ENCODE results near the gene DUSP22. TPM values are rescaled to one million over a fixed set of nuclear protein-coding genes. Genes with fewer than 3 reads are reported as not detected.

Gene DUSP22
- total RNA-seq, 1 experiment from 2014 or later = 25.0 TPM

DNA sequence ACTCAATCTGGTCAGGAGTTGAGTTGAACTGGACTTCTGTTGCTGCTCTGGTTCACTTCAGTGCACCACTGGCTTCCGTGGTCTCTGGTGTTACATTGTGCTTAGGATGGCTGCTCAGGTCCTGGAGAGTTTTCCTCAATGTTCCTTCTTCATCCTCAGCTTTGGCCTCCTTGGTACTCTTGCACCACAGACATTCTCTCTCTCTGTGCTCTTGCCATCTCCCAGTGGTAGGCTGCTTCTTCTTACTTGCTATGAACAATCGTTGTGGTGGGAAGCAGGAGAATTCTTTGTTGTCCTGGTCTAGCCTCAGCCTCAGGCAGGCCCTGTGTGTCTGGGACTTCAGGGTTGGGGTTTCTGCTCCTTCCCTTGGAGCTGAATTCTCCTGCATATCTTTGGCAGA lies 14.5 kb upstream of the DUSP22 start:
- no CpG with 5 or more reads among the region's 2 CpGs for WGBS (ENCODE audit: extremely low coverage, insufficient read length, low lambda C conversion rate)
- no peak overlapping the region for H3K23ac ChIP-seq (ENCODE audit: insufficient read length, low read depth, low read length)
- no peak overlapping the region for H2BK20ac ChIP-seq (ENCODE audit: low read depth, low read length, poor library complexity, severe bottlenecking)
- H3K27ac ChIP-seq (ENCODE audit: insufficient read length, low read depth, low read length) = no peak overlapping the region
- no peak overlapping the region for H3K27ac Mint-ChIP-seq
- H2BK5ac ChIP-seq (ENCODE audit: insufficient read length, low read length) = no peak overlapping the region
- H3T11ph ChIP-seq (ENCODE audit: low read length) = no peak overlapping the region
- no peak overlapping the region for H2BK15ac ChIP-seq (ENCODE audit: low read depth, low read length)
- peaks cover 9% of the 10 kb centered on the region for H3K27me3 Mint-ChIP-seq (ENCODE audit: low read depth)
- no peak overlapping the region for H2AK5ac ChIP-seq (ENCODE audit: insufficient read length, low read length)
- no peak overlapping the region for H3K4ac ChIP-seq (ENCODE audit: low read depth, low read length)
- H3K4me1 ChIP-seq (ENCODE audit: insufficient read depth, low read length) = no peaks in the 10 kb centered on the region
- H4K5ac ChIP-seq (ENCODE audit: insufficient read length, low read depth, low read length) = no peak overlapping the region
- H3K4me3 Mint-ChIP-seq = no peak overlapping the region
- H3K9me3 Mint-ChIP-seq = peaks cover 45 to 51% of the 10 kb centered on the region in 2 experiments
- H3K4me2 ChIP-seq (ENCODE audit: insufficient read depth, insufficient read length, low read length) = no peak overlapping the region
- H3K9me3 ChIP-seq (ENCODE audit: control insufficient read depth, low read depth, low read length) = peaks cover 13% of the 10 kb centered on the region
- H2BK12ac ChIP-seq (ENCODE audit: insufficient read length, low read depth, low read length) = no peak overlapping the region
- TF ChIP-seq, protein P1, sequence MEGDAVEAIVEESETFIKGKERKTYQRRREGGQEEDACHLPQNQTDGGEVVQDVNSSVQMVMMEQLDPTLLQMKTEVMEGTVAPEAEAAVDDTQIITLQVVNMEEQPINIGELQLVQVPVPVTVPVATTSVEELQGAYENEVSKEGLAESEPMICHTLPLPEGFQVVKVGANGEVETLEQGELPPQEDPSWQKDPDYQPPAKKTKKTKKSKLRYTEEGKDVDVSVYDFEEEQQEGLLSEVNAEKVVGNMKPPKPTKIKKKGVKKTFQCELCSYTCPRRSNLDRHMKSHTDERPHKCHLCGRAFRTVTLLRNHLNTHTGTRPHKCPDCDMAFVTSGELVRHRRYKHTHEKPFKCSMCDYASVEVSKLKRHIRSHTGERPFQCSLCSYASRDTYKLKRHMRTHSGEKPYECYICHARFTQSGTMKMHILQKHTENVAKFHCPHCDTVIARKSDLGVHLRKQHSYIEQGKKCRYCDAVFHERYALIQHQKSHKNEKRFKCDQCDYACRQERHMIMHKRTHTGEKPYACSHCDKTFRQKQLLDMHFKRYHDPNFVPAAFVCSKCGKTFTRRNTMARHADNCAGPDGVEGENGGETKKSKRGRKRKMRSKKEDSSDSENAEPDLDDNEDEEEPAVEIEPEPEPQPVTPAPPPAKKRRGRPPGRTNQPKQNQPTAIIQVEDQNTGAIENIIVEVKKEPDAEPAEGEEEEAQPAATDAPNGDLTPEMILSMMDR (conservative IDR thresholded peaks at IDR 0.05) = no peak
- H3K18ac ChIP-seq (ENCODE audit: insufficient read length, low read depth, low read length) = no peak overlapping the region
- no peak overlapping the region for H4K91ac ChIP-seq (ENCODE audit: insufficient read length, low read depth, low read length)
- H3K79me2 ChIP-seq (ENCODE audit: insufficient read depth, low read length) = no peaks in the 10 kb centered on the region
- H3K56ac ChIP-seq (ENCODE audit: insufficient read length, low read depth, low read length) = no peak overlapping the region
- H3K79me1 ChIP-seq (ENCODE audit: insufficient read depth, low read depth, low read length, poor library complexity, severe bottlenecking) = no peaks in the 10 kb centered on the region
- no peak overlapping the region for H2AFZ ChIP-seq (ENCODE audit: low read length)
- no peaks in the 10 kb centered on the region for H3K23me2 ChIP-seq (ENCODE audit: insufficient read length, low read depth, low read length, poor library complexity, severe bottlenecking)
- H3K27me3 ChIP-seq (ENCODE audit: insufficient read depth, low read length) = no peaks in the 10 kb centered on the region
- H3K14ac ChIP-seq (ENCODE audit: insufficient read depth, low read length) = no peak overlapping the region
- H2BK120ac ChIP-seq (ENCODE audit: low read depth, low read length, poor library complexity, severe bottlenecking) = no peak overlapping the region
- peaks cover 0 to 4% of the 10 kb centered on the region in 2 experiments; a peak in 1 of 4 replicates for H3K4me1 Mint-ChIP-seq
- DNase-seq = no peak
- no peaks in the 10 kb centered on the region for H4K20me1 ChIP-seq (ENCODE audit: control insufficient read depth, insufficient read depth, insufficient read length)
- H4K8ac ChIP-seq (replicated peaks; ENCODE audit: insufficient read length, low read depth, low read length) = no peak overlapping the region
- 0 out of 7 replicates have a peak, but pooled peaks cover 0 to 1% (median 0%) of the 10 kb centered on the region in 3 experiments for H3K36me3 Mint-ChIP-seq (ENCODE audit: insufficient read depth in 1 of 3, low read depth in 3 of 3)
- H3K9ac ChIP-seq (ENCODE audit: extremely low read depth, insufficient read length, low read length) = no peak overlapping the region

Data from H9 (cell line).